ENCODE data around the gene TAL1.

The TAL1 gene

GRCh38 chr1:47188791-47189785 is 42.9 kb downstream of the TAL1 start:
- no peak for DNase-seq (ENCODE audit: low read depth)

GRCh38 chr1:47187926-47188250 is 44.1 kb downstream of the TAL1 start:
- no peak for DNase-seq (ENCODE audit: low read depth)

GRCh38 chr1:47187231-47187925 is 44.6 kb downstream of the TAL1 start:
- no peak for DNase-seq (ENCODE audit: low read depth)

GRCh38 chr1:47186267-47187185 is 45.5 kb downstream of the TAL1 start:
- DNase-seq (ENCODE audit: low read depth) = no peak

- no peak for DNase-seq (ENCODE audit: low read depth)
These were observed 47.0 kb downstream of the TAL1 start for GRCh38 chr1:47184822-47185677.

- DNase-seq (ENCODE audit: low read depth) = no peak
These were observed 47.8 kb downstream of the TAL1 start for GRCh38 chr1:47184090-47184821.

GRCh38 chr1:47183308-47184089 is 48.5 kb downstream of the TAL1 start:
- no peak for DNase-seq (ENCODE audit: low read depth)

GRCh38 chr1:47182676-47183235 is 49.3 kb downstream of the TAL1 start:
- no peak for DNase-seq (ENCODE audit: low read depth)

- no peak for DNase-seq (ENCODE audit: low read depth)
These were observed 49.9 kb downstream of the TAL1 start for GRCh38 chr1:47181955-47182675.

GRCh38 chr1:47181095-47181954 is 50.7 kb downstream of the TAL1 start:
- no peak for DNase-seq (ENCODE audit: low read depth)

GRCh38 chr1:47180603-47181094 is 51.4 kb downstream of the TAL1 start:
- no peak for DNase-seq (ENCODE audit: low read depth)

- no peak for DNase-seq (ENCODE audit: low read depth)
These were observed 51.9 kb downstream of the TAL1 start for GRCh38 chr1:47179988-47180563.

- DNase-seq (ENCODE audit: low read depth) = peak; percentile 94
These were observed 52.7 kb downstream of the TAL1 start for GRCh38 chr1:47179017-47179987.

- DNase-seq (ENCODE audit: low read depth) = no peak
These were observed 53.4 kb downstream of the TAL1 start for GRCh38 chr1:47178654-47179016.

GRCh38 chr1:47178020-47178419 is 54.0 kb downstream of the TAL1 start:
- no peak for DNase-seq (ENCODE audit: low read depth)

Measured in fibroblast of gingiva (primary cell).